Measurements from ENCODE around the gene ZNF827.

Gene ZNF827

GRCh38 chr4:145808021-145808650 lies 130.5 kb downstream of the ZNF827 start:
- no peak overlapping the region for H3K27ac ChIP-seq
- no peak for TF ChIP-seq CTCF (conservative IDR thresholded peaks at IDR 0.05)

DNA sequence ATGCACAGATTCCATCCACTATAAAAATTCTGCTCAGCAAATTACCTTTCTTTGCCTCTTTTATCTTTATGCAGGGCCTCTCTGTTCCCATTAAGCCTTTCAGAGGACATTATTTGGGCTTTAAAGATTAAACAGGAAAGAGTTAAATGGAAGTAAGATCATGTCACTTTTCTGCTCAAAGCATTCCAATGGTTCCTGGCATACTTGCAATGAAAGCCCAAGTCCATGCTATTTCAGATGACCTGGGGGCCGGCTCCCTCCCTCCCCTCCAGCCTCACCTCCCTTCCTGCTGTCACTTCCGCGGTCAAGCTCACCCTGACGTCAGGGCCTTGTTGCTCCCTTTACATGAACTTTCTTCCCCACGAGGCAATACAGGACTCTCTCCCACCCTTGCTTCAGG lies 133.1 kb downstream of the ZNF827 start:
- no peak overlapping the region for H3K27ac ChIP-seq
- TF ChIP-seq CTCF (conservative IDR thresholded peaks at IDR 0.05): no peak

GRCh38 chr4:145804116-145804515 lies 134.5 kb downstream of the ZNF827 start:
- H3K27ac ChIP-seq: no peak overlapping the region
- TF ChIP-seq CTCF (conservative IDR thresholded peaks at IDR 0.05): no peak

DNA sequence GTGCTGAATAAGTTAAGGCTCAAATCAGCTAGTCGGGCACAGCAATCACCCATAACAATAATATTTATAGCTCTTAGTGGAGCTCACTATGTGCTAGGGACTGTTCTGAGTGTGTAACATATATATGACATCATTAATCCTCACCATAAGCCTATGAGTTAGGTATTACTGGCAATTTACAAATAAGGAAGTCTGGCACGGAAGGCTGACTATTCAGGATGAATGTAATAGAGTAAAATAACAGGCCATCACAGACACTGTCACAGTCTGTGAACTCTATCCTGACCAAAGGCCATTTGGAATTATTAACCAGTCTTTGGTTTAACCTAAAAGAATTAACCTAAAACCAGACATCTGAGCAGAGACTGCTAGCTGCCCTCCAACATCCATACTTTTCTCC lies 139.4 kb downstream of the ZNF827 start:
- TF ChIP-seq CTCF (conservative IDR thresholded peaks at IDR 0.05): no peak
- no peak overlapping the region for H3K27ac ChIP-seq

- no peak overlapping the region for H3K27ac ChIP-seq
- no peak for TF ChIP-seq CTCF (conservative IDR thresholded peaks at IDR 0.05)
Observed at GRCh38 chr4:145797278-145797677, 141.3 kb downstream of the ZNF827 start.

- no peak for TF ChIP-seq CTCF (conservative IDR thresholded peaks at IDR 0.05)
Observed at GRCh38 chr4:145796346-145796745, 142.3 kb downstream of the ZNF827 start.

GRCh38 chr4:145795521-145795920 lies 143.1 kb downstream of the ZNF827 start:
- H3K27ac ChIP-seq: no peak overlapping the region
- no peak for TF ChIP-seq CTCF (conservative IDR thresholded peaks at IDR 0.05)

More at GRCh38 chr4:145796346-145796745, 142.3 kb downstream of the ZNF827 start:
- H3K27ac ChIP-seq: no peak overlapping the region

Data from VCaP (cell line).